ENCODE results near the gene UCN2.
"Not testable (repeated sequence)": the region's sequence is repeated elsewhere in the genome, so short reads cannot be mapped to it uniquely, and the experiment has no call there.

UCN2 gene

DNA sequence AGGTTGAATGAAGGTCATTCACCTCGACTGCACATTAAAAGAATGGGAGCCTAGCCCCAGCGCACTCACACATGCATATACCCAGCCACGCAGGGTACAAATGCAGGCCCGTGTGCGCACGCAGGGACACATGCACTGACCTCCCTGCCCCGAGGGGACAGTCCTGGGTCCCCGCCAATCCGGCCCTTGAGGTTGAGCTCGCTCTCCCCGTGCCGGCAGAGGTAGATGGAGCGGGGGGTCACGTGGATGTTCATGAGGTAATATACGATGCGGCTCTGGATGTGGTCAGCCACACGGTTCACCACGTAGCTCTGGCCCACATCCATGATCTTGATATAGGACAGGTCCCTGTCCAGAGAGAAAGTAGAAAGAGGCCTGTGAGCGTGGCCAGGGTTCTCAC, 27.5 kb downstream of the UCN2 start:
- no peak for DNase-seq (ENCODE audit: low read depth)

DNA sequence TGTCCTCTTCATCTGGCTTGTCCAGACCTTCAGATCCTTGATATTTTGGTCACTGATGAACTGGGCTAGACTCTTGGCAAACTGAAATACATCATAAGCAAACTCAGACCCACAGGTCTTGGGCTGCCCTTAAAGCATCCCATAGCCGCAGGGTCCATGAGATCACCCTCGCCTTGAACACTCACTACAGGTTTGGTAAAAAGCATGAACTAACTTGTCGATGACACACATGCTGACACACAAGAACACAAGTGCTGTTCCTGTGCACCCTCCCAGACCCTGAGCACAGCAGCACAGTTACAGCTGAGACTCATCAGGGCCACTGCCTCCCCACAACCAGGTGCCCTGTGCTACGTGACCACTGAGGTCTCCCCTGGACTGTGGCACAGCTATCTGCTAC, 28.0 kb downstream of the UCN2 start:
- no peak for DNase-seq (ENCODE audit: low read depth)

DNA sequence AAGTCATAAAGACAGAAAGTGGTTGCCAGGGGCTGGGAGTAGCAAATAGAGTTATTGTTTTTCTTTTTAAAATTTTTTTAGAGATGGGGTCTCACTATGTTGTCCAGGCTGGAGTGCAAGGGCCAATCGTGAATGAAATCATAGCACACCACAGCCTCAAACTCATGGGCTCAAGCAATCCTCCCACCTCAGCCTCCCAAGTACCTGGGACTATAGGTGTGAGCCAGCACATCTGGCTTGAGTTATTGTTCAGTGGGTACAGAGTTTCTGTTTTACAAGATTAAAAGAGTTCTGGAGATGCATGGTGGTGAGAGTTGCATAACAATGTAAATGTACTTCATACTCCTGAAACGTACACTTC, 30.6 kb downstream of the UCN2 start:
- no peak for DNase-seq (ENCODE audit: low read depth)

DNA sequence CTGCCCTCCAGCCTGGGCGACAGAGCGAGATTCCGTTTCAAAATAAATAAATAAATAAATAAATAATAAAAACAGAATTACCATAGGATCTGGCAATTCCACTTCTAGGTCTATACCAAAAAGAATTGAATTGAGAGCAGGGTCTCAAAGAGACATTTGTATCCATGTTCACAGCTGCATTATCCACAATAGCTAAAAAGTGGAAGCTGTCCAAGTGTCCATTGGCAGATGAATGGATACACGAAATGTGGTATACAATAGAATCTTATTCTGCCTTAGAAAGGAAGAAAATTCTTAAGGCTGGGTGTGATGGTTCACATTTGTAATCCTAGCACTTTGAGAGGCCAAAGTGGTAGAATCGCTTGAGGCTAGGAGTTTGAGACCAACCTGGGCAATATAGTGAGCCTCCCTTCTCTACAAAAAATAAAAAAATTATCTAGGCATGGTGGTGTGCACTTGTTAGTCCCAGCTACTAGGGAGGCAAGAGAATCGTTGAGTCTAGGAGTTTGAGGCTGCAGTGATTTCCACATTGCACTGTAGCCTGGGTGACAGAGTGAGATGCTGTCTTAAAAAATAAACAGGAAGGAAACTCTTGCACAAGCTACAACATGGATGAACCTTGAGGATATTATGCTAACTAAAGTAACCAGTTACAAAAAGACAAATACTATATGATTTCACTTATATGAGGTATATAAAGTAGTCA, 31.2 kb downstream of the UCN2 start:
- DNase-seq (ENCODE audit: low read depth): no peak

DNA sequence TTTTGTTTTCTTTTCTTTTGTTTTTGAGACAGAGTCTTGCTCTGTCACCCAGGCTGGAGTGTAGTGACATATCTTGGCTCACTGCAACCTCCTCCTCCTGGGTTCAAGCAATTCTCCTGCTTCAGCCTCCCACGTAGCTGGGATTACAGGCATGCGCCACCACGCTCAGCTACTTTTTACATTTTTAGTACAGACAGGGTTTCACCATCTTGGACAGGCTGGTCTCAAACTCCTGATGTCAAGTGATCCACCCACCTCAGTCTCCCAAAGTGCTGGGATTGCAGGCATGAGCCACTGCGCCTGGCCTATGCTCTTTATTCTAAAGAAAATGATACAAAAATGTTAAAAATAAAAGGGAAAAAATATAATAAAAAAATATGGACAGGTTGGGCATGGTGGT, 32.9 kb downstream of the UCN2 start:
- not testable (repeated sequence) for DNase-seq (ENCODE audit: low read depth)

DNA sequence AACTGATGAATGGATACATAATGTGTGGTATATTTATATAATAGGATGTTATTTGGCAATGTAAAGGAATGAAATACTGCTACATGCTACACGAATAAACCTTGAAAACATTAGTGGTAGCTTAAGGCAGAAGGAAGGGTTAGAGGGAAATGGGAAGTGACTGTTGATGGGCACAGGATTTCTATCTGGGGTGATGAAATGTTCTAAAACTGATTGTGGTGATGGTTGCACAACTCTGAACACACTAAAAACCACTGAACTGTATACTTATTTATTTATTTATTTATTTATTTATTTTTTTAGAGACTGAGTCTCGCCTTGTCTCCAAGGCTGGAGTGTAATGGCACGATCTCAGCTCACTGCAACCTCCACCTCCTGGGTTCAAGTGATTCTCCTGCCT, 34.8 kb downstream of the UCN2 start:
- DNase-seq (ENCODE audit: low read depth): no peak

DNA sequence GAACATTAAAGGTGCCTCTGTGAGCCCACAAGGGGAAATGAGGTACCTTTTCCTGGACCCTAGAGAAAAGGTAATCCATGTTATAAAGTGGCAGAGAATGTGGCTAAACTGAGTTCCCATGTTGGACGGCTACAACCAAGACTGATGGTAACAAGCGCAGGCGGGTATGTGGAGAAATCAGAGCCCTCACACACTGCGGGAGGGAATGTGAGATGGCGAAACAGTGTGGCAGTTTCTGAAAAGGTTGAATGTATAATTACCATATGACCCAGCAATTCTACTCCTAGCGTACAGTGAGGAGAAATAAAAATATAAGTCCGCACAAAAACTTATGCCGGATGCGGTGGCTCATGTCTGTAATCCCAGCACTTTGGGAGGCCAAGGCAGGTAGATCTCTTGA, 35.5 kb downstream of the UCN2 start:
- no peak for DNase-seq (ENCODE audit: low read depth)

DNA sequence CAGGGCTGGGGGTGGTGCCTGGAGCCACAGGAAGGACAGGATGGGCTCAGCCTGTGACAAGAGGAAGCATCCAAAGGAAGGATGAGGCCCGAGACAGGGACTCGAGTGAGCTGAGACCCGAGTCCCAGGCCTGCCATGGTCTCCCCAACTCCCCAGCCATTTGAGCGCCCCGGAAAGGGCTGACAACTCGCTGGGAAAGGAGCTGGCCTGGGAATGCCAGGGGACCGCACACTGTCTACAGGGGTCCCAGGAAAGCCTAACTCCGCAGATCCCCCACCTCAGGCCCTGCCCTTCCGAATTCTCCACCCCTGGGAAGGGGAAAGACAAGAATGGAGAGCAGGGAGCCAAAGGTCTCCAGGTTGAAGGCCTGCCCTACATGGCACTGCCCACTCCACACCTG, 38.6 kb downstream of the UCN2 start:
- no peak for DNase-seq (ENCODE audit: low read depth)

DNA sequence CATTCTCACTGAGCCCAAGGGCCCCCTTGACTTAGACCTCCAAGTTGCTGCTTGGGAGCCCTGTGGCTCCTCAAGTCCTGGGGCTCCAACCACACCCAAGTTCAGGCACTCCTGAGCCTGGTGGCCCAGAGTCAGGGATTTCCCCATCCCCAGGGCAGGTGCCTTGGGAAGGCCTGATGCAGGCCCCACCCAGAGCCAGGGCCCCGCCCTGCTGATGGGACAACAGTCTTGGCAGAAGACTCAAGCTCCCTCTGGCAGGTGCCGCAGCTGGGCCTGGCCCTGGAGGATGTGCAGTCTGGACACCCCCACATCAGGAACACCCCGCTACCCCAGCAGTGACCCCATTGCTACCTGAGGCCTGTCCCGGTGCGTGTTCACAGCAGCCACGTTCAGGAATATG, 41.9 kb downstream of the UCN2 start:
- DNase-seq (ENCODE audit: low read depth): no peak

DNA sequence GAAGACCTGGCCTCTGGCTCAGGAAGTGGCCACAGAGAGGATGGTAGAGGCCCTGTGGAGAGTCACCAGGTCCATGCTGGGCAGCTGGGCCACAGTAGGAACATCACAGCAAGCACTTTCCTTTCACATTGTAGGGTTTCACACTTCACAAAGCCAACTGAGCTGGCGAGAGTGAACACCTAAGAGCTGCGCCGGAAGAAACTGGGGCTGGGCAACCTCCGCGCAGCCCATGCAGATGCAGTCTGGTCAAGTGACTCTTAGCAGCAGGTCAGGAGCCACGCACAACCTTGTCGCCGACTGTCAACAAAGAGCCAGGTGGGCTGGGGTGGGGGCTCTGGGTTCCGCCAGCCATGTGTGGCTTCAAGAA, 44.3 kb downstream of the UCN2 start:
- no peak for DNase-seq (ENCODE audit: low read depth)

DNA sequence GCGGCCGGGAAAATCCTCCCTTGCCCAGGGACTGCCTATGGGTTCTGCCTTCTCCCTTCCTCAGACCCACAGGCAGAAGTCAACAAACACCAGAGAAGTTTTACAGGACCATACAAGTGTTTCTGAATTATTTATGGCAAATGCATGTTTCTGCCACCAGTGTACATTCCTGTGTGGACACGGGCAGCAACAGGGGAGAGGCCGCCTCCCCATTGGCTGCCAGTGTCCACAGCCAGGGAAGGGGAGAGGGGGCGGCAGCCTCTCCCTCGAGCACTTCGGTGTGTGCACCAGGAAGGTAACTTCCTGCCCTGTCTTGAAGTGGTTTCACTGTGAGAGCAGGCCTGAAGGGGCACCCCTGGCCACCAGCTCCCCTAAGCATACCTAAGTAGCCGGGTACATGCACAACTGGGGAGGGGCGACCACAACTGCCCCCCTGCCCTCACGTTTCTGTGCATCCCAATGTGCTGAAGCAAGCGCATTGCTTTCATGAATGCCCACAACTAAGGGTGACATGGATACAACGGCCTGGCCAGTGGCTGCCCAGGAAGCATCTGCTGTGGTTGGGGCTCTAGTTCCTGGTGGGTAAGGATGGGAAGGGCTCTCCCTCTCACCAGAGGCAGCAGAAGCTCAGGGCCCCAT, 44.8 kb downstream of the UCN2 start:
- DNase-seq (ENCODE audit: low read depth): no peak

DNA sequence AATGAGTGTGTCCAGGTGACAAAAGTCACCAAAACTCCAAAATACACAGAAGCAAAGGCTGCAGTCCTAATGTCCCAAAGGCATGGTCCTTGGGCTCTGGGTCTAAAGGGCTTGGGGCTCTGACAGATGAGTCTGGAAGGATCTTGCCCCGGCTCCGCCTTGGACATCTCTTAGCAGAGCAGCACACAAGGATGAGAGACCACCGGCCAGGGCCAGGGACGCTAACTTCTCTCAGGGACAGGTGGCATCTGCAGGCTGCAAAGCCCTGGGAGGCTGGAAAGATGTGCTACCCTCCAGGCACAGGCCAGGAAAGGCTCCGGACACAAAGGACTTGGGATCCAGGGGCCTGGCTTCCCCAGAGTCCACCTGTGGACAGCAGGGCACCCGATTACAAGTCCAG, 45.5 kb downstream of the UCN2 start:
- DNase-seq (ENCODE audit: low read depth): no peak

DNA sequence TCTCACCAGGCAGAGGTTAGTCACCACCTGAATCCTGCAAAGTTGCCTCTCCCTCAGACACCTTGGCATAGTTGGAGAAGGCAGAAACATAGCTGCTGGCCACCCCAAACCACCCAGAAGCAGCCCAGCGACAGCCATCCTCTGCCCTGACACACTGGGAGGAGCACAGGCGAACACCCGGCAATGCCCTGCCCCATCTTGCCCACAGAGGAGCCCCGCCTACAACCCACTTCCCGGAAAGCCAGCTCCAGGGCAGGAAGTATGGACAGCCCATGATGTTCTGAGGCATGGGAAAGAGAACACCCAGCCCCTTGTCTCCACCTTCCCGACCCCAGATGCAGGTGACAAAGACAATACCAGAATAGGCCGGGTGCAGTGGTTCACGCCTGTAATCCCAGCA, 47.0 kb downstream of the UCN2 start:
- DNase-seq (ENCODE audit: low read depth): no peak

DNA sequence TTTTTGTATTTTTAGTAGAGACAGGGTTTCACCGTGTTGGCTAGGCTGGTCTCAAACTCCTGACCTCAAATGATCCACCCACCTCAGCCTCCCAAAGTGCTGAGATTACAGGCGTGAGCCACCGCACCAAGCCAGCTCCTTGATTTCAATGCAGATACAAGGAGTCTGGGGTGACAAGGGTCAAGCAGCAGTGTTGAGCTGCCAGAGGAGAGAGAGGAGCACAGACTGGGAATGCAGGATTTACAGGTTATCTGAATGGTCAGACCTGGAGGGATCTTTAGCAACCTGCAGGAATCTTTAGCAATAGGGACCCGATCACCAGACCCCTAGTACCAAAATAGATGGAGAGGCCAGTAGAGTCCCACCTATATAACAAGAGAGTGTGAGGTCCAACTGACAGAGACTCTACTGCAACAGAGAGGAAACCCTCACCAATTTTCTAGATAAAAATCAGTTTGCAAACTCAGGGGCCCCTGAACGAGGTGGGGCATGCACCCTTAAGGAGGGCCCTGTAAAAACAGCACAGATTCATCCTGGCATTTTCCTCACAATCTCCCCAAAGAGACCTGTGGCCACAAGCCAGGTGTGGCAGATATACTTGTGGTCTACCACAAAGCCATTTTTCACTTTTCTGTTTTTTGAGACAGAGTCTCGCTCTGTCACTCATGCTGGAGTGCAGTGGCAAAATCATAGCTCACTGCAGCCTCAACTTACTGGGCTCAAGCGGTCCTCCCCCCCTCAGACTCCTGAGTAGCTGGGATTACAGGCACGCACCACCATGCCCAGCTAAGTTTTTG, 49.0 kb downstream of the UCN2 start:
- DNase-seq (ENCODE audit: low read depth): no peak
